ENCODE results near the gene CFAP97.

- TF ChIP-seq CTCF (conservative IDR thresholded peaks at IDR 0.05; ENCODE audit: low read depth, low read length) (no peak), EZH2 (IDR thresholded peaks at IDR 0.05; ENCODE audit: low read length, unreplicated experiment) (no peak), EZH2phosphoT487 (IDR thresholded peaks at IDR 0.05; ENCODE audit: borderline replicate concordance, low read length) (no peak)
Observed at GRCh38 chr4:185242749-185243533, 39.1 kb upstream of the CFAP97 start.

All from PC-3 (cell line).